ENCODE data around the gene BCL2A1.
"Not testable (repeated sequence)": the region's sequence is repeated elsewhere in the genome, so short reads cannot be mapped to it uniquely, and the experiment has no call there.

DNA sequence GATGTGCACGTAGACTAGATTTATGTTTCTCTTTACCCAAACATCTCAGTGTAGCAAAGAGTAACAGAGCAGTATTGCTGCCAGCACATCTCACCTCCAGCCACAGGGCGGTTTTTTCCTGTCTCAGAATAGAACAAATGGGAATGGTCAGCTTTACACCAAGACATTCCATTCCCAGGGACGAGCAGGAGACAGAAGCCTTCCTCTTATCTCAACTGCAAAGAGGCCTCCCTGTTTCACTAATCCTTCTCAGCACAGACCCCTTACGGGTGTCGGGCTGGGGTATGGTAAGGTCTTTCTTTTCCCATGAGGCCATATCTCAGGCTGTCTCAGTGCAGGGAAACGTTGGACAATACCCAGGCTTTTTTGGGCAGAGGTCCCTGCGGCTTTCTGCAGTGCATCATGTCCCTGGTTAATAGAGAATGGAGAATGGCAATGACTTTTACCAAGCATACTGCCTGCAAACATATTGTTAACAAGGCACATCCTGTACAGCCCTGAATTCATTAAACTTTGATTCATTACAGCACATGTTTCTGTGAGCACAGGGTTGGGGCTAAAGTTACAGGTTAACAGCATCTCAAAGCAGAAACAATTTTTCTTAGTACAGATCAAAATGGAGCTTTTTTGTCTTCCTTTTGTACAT is 35.3 kb downstream of the BCL2A1 start:
- TF ChIP-seq POLR2A (IDR thresholded peaks at IDR 0.05) = not testable (repeated sequence)
- TF ChIP-seq, protein P1, sequence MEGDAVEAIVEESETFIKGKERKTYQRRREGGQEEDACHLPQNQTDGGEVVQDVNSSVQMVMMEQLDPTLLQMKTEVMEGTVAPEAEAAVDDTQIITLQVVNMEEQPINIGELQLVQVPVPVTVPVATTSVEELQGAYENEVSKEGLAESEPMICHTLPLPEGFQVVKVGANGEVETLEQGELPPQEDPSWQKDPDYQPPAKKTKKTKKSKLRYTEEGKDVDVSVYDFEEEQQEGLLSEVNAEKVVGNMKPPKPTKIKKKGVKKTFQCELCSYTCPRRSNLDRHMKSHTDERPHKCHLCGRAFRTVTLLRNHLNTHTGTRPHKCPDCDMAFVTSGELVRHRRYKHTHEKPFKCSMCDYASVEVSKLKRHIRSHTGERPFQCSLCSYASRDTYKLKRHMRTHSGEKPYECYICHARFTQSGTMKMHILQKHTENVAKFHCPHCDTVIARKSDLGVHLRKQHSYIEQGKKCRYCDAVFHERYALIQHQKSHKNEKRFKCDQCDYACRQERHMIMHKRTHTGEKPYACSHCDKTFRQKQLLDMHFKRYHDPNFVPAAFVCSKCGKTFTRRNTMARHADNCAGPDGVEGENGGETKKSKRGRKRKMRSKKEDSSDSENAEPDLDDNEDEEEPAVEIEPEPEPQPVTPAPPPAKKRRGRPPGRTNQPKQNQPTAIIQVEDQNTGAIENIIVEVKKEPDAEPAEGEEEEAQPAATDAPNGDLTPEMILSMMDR (IDR thresholded peaks at IDR 0.05) = not testable (repeated sequence)
